ENCODE results near the gene GARS1.

GARS1 gene

GRCh38 chr7:30616318-30616717, 21.6 kb downstream of the GARS1 start:
- Histone ChIP-seq H3K9me3 (no peaks in the 10 kb centered on the region), H3K4me3 (no peak overlapping the region), H3K4me1 (no peaks in the 10 kb centered on the region), H3K36me3 (peaks cover 65 to 93% (median 66%) of the 10 kb centered on the region in 3 donors), H3K27me3 (no peaks in the 10 kb centered on the region), H3K27ac (no peak overlapping the region)
- no peak for TF ChIP-seq CTCF (IDR thresholded peaks at IDR 0.05)
- DNase-seq, result no peak
- intact Hi-C loops (cut with DNase I; ENCODE audit: low total_unique reads), result no loop called here

- H3K36me3 ChIP-seq, result peaks cover 65 to 93% (median 66%) of the 10 kb centered on the region in 3 donors
- intact Hi-C loops (cut with DNase I; ENCODE audit: low total_unique reads), result no loop called here
These were observed 22.7 kb downstream of the GARS1 start for GRCh38 chr7:30617359-30617758.

DNA sequence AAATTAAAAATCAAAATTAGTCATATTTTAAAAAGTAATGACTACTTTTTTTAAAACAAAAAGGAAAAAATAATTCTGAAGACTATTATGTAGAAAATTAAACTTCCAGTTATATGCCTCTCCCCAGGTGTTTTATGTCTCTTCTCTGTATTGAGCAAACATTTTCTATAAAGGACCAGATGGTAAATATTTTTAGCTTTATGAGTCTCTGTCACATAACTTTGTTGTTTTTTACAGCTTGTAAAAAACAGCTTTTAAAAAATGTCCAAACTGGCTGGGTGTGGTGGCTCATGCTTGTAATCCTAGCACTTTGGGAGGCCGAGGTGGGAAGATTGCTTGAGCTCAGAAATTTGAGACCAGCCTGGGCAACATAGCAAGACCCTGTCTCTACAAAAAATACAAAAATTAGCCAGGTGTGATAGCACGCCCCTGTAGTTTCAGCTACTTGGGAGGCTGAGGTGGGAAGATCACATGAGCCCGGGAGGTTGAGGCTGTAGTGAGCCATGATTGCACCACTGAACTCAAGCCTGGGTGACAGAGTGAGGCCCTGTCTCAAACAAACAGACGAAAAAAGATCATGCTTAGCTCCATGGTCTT, 23.5 kb downstream of the GARS1 start:
- no peak for TF ChIP-seq CTCF (IDR thresholded peaks at IDR 0.05)
- Histone ChIP-seq H3K4me3 (no peak overlapping the region), H3K27ac (no peak overlapping the region), H3K27me3 (no peaks in the 10 kb centered on the region), H3K9me3 (no peaks in the 10 kb centered on the region), H3K36me3 (peaks cover 63 to 93% (median 66%) of the 10 kb centered on the region in 3 donors), H3K4me1 (no peaks in the 10 kb centered on the region)
- intact Hi-C loops (cut with DNase I; ENCODE audit: low total_unique reads), result no loop called here
- no peak for DNase-seq

More at GRCh38 chr7:30617359-30617758, 22.7 kb downstream of the GARS1 start:
- H3K4me1 ChIP-seq, result no peaks in the 10 kb centered on the region
- H3K27ac ChIP-seq, result no peak overlapping the region
- H3K4me3 ChIP-seq, result no peak overlapping the region
- no peak for TF ChIP-seq CTCF (IDR thresholded peaks at IDR 0.05)
- H3K9me3 ChIP-seq, result no peaks in the 10 kb centered on the region
- no peak for DNase-seq
- H3K27me3 ChIP-seq, result no peaks in the 10 kb centered on the region

GRCh38 chr7:30618961-30619360, 24.3 kb downstream of the GARS1 start:
- TF ChIP-seq CTCF (IDR thresholded peaks at IDR 0.05), result no peak
- Histone ChIP-seq H3K9me3 (no peaks in the 10 kb centered on the region), H3K4me1 (no peaks in the 10 kb centered on the region), H3K4me3 (no peak overlapping the region), H3K27ac (no peak overlapping the region), H3K36me3 (peaks cover 64 to 88% (median 65%) of the 10 kb centered on the region in 3 donors), H3K27me3 (no peaks in the 10 kb centered on the region)
- intact Hi-C loops (cut with DNase I; ENCODE audit: low total_unique reads), result no loop called here
- no peak for DNase-seq

DNA sequence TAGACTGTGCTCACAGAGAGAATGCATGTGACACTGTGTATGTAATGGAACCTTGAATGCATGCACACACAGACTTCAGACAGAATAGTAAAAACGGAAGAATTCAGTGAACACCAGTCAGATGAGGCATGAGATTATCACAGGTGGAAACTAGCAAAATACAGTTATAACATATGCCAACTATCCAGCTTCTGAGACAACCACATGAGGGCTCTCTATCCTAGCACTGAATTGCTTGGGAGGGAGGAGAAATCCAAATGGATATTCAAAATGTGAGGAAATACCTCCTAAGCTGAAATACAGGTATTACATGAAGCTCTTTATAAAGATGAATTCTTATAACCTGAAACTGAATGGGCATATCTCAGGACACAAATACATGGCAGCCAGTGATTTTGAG, 30.6 kb downstream of the GARS1 start:
- peaks cover 58 to 89% (median 76%) of the 10 kb centered on the region in 3 donors for H3K36me3 ChIP-seq
- no peaks in the 10 kb centered on the region for H3K27me3 ChIP-seq
- intact Hi-C loops (cut with DNase I; ENCODE audit: low total_unique reads), result no loop called here
- no peak overlapping the region for H3K4me3 ChIP-seq
- H3K4me1 ChIP-seq, result no peaks in the 10 kb centered on the region
- DNase-seq, result no peak
- no peak for TF ChIP-seq CTCF (IDR thresholded peaks at IDR 0.05)
- H3K9me3 ChIP-seq, result no peaks in the 10 kb centered on the region
- no peak overlapping the region for H3K27ac ChIP-seq

- no peak for TF ChIP-seq CTCF (IDR thresholded peaks at IDR 0.05)
- no peak overlapping the region for H3K27ac ChIP-seq
- no peaks in the 10 kb centered on the region for H3K27me3 ChIP-seq
- no peaks in the 10 kb centered on the region for H3K4me1 ChIP-seq
- no peak for DNase-seq
- H3K4me3 ChIP-seq, result no peak overlapping the region
- intact Hi-C loops (cut with DNase I; ENCODE audit: low total_unique reads), result no loop called here
- peaks cover 62 to 89% (median 76%) of the 10 kb centered on the region in 3 donors for H3K36me3 ChIP-seq
- H3K9me3 ChIP-seq, result no peaks in the 10 kb centered on the region
These were observed 32.3 kb downstream of the GARS1 start for GRCh38 chr7:30627026-30627425.

All from tibial artery (tissue), 4 donors.